SK-N-SH treated with all-trans-retinoic acid at 6 μM for 48 hours (cell line): Measurements from ENCODE around the gene COPS2.
A peak's percentile ranks its signal among the peaks of the same experiment; 100 is the strongest.

Source experiments
- ARNTL ChIP-seq: fragments of 450-650 bp; formaldehyde crosslinking; IDR thresholded peaks from 2 replicates; pipeline ENCODE4 v1.5.0; 2020; ENCODE audit warnings: low read depth, mild to moderate bottlenecking, moderate library complexity, borderline replicate concordance
- BACH2 ChIP-seq: fragments of 250-450 bp; sonication (Bioruptor Pico); IDR thresholded peaks from 2 replicates; pipeline ENCODE4 v1.9.0; 2021; ENCODE audit warnings: mild to moderate bottlenecking, borderline replicate concordance
- CSDC2 ChIP-seq: fragments of 250-450 bp; sonication (Bioruptor Pico); IDR thresholded peaks from 2 replicates; pipeline ENCODE4 v1.5.0; 2020; ENCODE audit warnings: mild to moderate bottlenecking, moderate library complexity
- ISL1 ChIP-seq: fragments of 250-450 bp; sonication (Bioruptor Pico); IDR thresholded peaks from 2 replicates; pipeline ENCODE4 v2.1.2; 2022; ENCODE audit warnings: mild to moderate bottlenecking, moderate library complexity
- PPARA ChIP-seq: fragments of 250-450 bp; sonication (Bioruptor Pico); IDR thresholded peaks from 2 replicates; pipeline ENCODE4 v1.5.0; 2020; ENCODE audit warnings: mild to moderate bottlenecking, borderline replicate concordance
- RARB ChIP-seq: fragments of 250-450 bp; sonication (Bioruptor Pico); IDR thresholded peaks from 2 replicates; pipeline ENCODE4 v1.8.0; 2021; ENCODE audit warnings: mild to moderate bottlenecking, moderate library complexity
- SNAI2 ChIP-seq: fragments of 250-450 bp; sonication (Bioruptor Pico); IDR thresholded peaks from 2 replicates; pipeline ENCODE4 v1.5.0; 2020; ENCODE audit warnings: mild to moderate bottlenecking, moderate library complexity
- TOX ChIP-seq: fragments of 250-450 bp; sonication (Bioruptor Pico); IDR thresholded peaks from 2 replicates; pipeline ENCODE4 v1.8.0; 2021; ENCODE audit warnings: mild to moderate bottlenecking, moderate library complexity, borderline replicate concordance
- ZFP3 ChIP-seq: fragments of 250-450 bp; sonication (Bioruptor Pico); IDR thresholded peaks from 2 replicates; pipeline ENCODE4 v1.5.0; 2020; ENCODE audit warnings: mild to moderate bottlenecking, moderate library complexity
- ZNF565 ChIP-seq: fragments of 450-650 bp; formaldehyde crosslinking; conservative IDR thresholded peaks from 2 replicates; pipeline ENCODE4 v1.5.0; 2020; ENCODE audit warnings: low read depth, mild to moderate bottlenecking, moderate library complexity
- ZNF70 ChIP-seq: fragments of 450-650 bp; formaldehyde crosslinking; IDR thresholded peaks from 2 replicates; pipeline ENCODE4 v1.5.0; 2020; ENCODE audit warnings: mild to moderate bottlenecking, moderate library complexity
- ZNF8 ChIP-seq: fragments of 450-650 bp; formaldehyde crosslinking; IDR thresholded peaks from 2 replicates; pipeline ENCODE4 v1.5.0; 2020; ENCODE audit warnings: mild to moderate bottlenecking, moderate library complexity
- TF ChIP-seq, protein P1 (sequence below): fragments of 250-450 bp; sonication (Bioruptor Pico); IDR thresholded peaks from 2 replicates; pipeline ENCODE4 v1.8.0; 2020; ENCODE audit warnings: mild to moderate bottlenecking, moderate library complexity, borderline replicate concordance
- TF ChIP-seq, protein P2 (sequence below): fragments of 250-450 bp; sonication (Bioruptor Pico); IDR thresholded peaks from 2 replicates; pipeline ENCODE4 v1.5.1; 2020; ENCODE audit warnings: low read depth, mild to moderate bottlenecking, moderate library complexity

DNA sequence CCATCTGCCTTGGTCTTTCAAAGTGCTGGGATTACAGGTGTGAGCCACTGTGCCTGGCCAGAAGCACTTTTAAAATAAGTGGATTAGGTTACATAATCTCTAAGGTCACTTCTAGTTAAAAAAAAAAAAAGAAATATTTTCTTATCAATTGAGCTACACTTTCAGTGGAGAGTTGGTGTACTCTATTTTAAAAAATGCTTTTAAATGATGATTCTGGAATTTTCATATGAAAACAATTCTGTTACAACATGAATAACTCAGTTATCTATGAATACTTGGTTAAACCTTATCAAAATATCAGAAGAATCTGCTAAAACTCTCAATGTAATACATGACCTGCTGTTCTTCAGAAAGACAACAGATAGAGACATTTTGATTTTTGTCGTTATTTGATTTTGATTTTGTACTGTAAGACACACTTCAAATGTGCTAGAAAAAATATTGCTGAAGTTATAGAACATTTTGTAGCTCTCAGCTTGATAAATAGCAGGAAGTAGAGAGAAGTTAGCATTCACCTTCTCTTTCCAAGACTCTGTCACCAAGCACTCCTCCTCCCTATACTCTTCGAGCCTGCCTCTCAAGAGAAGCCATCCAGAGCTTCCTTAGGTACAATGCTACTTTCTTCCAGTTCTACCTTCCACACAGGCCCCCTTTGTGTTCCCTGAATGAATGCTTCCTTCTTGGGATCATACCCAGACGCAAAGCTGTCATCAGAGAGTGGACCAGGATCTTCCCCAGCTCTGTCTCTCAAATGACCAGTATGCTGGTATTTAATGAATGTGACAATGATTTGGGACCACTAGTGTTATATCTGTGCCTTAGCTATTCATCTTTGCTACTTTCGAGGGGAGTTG lies 61.9 kb downstream of the COPS2 start:
- TF ChIP-seq, protein P1, sequence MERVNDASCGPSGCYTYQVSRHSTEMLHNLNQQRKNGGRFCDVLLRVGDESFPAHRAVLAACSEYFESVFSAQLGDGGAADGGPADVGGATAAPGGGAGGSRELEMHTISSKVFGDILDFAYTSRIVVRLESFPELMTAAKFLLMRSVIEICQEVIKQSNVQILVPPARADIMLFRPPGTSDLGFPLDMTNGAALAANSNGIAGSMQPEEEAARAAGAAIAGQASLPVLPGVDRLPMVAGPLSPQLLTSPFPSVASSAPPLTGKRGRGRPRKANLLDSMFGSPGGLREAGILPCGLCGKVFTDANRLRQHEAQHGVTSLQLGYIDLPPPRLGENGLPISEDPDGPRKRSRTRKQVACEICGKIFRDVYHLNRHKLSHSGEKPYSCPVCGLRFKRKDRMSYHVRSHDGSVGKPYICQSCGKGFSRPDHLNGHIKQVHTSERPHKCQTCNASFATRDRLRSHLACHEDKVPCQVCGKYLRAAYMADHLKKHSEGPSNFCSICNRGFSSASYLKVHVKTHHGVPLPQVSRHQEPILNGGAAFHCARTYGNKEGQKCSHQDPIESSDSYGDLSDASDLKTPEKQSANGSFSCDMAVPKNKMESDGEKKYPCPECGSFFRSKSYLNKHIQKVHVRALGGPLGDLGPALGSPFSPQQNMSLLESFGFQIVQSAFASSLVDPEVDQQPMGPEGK (CRISPR knock-in tag), result no peak
- TF ChIP-seq ZFP3 (CRISPR knock-in tag) (no peak), TOX (no peak), RARB (CRISPR knock-in tag) (no peak), CSDC2 (CRISPR knock-in tag) (no peak), ARNTL (CRISPR knock-in tag) (no peak), ZNF8 (no peak), PPARA (CRISPR knock-in tag) (no peak), BACH2 (CRISPR knock-in tag) (no peak), ZNF565 (CRISPR knock-in tag) (no peak), ZNF70 (no peak), ISL1 (CRISPR knock-in tag) (peak; percentile 54), SNAI2 (CRISPR knock-in tag) (no peak)
- TF ChIP-seq, protein P2, sequence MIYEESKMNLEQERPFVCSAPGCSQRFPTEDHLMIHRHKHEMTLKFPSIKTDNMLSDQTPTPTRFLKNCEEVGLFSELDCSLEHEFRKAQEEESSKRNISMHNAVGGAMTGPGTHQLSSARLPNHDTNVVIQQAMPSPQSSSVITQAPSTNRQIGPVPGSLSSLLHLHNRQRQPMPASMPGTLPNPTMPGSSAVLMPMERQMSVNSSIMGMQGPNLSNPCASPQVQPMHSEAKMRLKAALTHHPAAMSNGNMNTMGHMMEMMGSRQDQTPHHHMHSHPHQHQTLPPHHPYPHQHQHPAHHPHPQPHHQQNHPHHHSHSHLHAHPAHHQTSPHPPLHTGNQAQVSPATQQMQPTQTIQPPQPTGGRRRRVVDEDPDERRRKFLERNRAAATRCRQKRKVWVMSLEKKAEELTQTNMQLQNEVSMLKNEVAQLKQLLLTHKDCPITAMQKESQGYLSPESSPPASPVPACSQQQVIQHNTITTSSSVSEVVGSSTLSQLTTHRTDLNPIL (CRISPR knock-in tag), result no peak
